Measurements from ENCODE around the gene PDP2. TPM values are rescaled to one million over a fixed set of nuclear protein-coding genes. Genes with fewer than 3 reads are reported as not detected.

Gene PDP2
- total RNA-seq, 1 donor, result 4.0 TPM

DNA sequence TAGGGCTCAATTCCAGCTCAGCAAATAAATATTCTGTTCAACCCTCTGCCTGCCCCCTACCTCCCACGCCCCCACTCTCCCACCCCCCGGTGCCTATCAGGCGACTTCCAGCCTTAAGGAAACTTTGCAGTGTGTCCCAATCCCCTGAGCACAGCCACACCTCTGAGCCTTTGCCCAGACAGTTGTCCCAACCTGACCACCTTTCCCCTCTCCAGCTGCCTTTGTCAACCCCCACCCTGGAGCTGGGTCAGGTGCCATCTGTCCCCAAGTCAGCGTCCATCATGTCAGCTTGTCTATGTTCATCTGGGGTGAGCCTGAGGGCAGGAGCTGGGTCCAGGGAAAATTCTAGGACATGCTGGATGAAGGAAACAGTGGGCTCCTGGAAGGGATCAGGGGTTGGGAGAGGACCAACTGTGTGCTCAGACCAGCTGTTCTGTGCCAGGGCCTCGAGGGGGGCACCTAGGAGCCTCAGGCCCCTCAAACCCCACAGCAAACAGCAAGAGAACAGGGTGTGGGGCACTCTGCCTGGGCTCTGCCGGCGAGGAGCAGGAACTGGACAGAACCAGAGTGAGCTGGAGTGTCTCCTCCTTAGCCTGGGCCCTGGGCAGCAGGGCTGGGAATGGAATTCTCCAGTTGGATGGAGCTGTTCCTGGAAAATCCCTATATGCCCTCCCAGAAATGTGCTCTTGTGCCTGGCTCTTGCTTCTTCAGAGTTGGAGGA lies 20.6 kb downstream of the PDP2 start:
- Histone ChIP-seq H3K4me3 (ENCODE audit: low read length) (no peak overlapping the region), H3K9me3 (ENCODE audit: low read depth, low read length) (no peaks in the 10 kb centered on the region), H3K27me3 (ENCODE audit: insufficient read depth, low read length) (no peaks in the 10 kb centered on the region), H3K4me1 (ENCODE audit: insufficient read depth, low read length) (no peaks in the 10 kb centered on the region)

- no peaks in the 10 kb centered on the region for H3K27me3 ChIP-seq (ENCODE audit: insufficient read depth, low read length)
- no peak overlapping the region for H3K4me3 ChIP-seq (ENCODE audit: low read length)
- H3K4me1 ChIP-seq (ENCODE audit: insufficient read depth, low read length), result no peaks in the 10 kb centered on the region
- H3K9me3 ChIP-seq (ENCODE audit: low read depth, low read length), result no peaks in the 10 kb centered on the region
These were observed 21.3 kb downstream of the PDP2 start for GRCh38 chr16:66901626-66902025.

- H3K4me1 ChIP-seq (ENCODE audit: insufficient read depth, low read length), result no peaks in the 10 kb centered on the region
- no peaks in the 10 kb centered on the region for H3K27me3 ChIP-seq (ENCODE audit: insufficient read depth, low read length)
- H3K4me3 ChIP-seq (ENCODE audit: low read length), result no peak overlapping the region
- no peaks in the 10 kb centered on the region for H3K9me3 ChIP-seq (ENCODE audit: low read depth, low read length)
These were observed 22.6 kb downstream of the PDP2 start for GRCh38 chr16:66902648-66903543.

GRCh38 chr16:66903544-66904427 lies 23.5 kb downstream of the PDP2 start:
- H3K9me3 ChIP-seq (ENCODE audit: low read depth, low read length), result no peaks in the 10 kb centered on the region
- H3K4me1 ChIP-seq (ENCODE audit: insufficient read depth, low read length), result no peaks in the 10 kb centered on the region
- no peak overlapping the region for H3K4me3 ChIP-seq (ENCODE audit: low read length)
- no peaks in the 10 kb centered on the region for H3K27me3 ChIP-seq (ENCODE audit: insufficient read depth, low read length)

- no peaks in the 10 kb centered on the region for H3K27me3 ChIP-seq (ENCODE audit: insufficient read depth, low read length)
- H3K4me1 ChIP-seq (ENCODE audit: insufficient read depth, low read length), result no peaks in the 10 kb centered on the region
- no peak overlapping the region for H3K4me3 ChIP-seq (ENCODE audit: low read length)
- H3K9me3 ChIP-seq (ENCODE audit: low read depth, low read length), result no peaks in the 10 kb centered on the region
These were observed 24.1 kb downstream of the PDP2 start for GRCh38 chr16:66904428-66904845.

DNA sequence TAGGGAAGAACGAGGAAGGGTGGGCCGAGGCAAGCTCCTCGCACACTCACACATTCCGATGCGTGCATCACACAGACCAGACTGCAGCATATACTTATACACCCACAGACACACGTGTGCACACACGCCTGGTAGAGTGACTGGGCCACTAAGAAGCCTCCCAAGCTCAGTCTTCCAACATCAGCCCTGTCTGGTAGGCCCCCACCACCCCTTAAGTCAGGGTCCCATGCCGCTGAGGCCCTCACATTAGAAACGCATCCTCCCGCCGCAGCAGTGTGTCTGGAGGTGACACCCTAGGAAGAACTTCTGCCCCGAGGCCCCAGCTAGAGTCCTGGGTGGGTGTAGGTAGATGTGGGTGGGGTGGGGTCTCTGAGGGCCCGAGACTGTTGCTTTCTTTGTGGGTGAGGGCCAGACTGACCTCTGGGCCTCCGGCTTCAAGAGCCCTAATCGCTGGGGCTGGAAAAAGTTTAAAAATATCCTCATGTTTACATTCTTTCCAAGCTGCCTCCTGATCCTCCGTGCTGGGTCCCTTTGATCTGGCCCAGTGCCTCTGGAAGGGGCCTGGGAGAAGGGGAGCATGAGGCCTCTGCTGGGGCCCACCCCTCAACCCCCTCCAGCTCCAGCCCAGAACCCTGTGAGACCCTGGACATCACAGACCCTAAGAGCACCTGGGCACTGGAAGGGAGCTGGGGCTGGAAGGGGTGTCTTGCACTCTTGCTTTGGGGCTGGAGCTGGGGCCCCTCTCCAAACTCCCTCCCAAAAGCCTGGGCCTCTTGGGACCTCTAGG lies 24.7 kb downstream of the PDP2 start:
- Histone ChIP-seq H3K4me1 (ENCODE audit: insufficient read depth, low read length) (no peaks in the 10 kb centered on the region), H3K4me3 (ENCODE audit: low read length) (no peak overlapping the region), H3K27me3 (ENCODE audit: insufficient read depth, low read length) (no peaks in the 10 kb centered on the region), H3K9me3 (ENCODE audit: low read depth, low read length) (no peaks in the 10 kb centered on the region)

DNA sequence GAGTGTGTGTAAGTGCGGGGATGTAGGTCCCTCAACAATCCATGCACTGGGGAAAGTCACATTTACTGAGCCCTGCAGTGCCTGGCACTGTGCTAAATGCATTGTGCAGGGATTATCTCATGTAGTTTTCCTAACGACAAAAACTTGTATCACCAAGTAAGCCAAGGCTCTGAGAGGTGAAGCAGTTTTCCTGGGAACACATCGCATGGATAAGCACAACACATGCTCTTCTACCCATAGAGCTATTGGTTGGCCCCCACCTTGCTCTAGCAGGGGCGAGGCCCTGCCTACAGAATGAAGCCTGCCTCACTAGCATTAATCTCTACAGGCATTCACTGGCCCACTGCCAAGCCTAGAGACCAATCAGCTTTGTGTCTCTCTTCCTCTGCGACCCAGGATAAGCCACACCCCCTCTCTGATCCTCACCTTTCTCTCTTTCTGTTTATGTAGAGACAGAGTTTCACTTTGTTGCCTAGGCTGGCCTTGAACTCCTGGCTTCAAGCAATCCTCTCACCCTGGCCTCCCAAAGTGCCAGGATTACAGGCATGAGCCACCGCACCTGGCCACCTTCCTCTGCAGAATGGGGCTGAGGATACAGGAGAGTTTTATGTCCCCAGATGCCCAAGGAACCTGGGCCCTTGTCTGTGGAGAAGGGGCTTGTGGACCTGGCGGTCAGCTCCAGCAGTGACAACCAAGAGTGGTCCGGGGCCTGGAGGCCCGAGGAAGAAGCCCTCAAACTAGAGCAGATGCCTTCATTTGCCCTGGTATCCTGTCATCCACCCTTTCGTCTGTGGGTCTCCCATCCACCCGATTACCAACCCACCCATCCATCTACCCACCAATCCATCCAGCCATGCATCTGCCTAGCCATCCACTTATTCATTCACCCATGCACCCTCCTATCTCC lies 25.6 kb downstream of the PDP2 start:
- Histone ChIP-seq H3K9me3 (ENCODE audit: low read depth, low read length) (no peaks in the 10 kb centered on the region), H3K27me3 (ENCODE audit: insufficient read depth, low read length) (no peaks in the 10 kb centered on the region), H3K4me1 (ENCODE audit: insufficient read depth, low read length) (no peaks in the 10 kb centered on the region), H3K4me3 (ENCODE audit: low read length) (no peak overlapping the region)

DNA sequence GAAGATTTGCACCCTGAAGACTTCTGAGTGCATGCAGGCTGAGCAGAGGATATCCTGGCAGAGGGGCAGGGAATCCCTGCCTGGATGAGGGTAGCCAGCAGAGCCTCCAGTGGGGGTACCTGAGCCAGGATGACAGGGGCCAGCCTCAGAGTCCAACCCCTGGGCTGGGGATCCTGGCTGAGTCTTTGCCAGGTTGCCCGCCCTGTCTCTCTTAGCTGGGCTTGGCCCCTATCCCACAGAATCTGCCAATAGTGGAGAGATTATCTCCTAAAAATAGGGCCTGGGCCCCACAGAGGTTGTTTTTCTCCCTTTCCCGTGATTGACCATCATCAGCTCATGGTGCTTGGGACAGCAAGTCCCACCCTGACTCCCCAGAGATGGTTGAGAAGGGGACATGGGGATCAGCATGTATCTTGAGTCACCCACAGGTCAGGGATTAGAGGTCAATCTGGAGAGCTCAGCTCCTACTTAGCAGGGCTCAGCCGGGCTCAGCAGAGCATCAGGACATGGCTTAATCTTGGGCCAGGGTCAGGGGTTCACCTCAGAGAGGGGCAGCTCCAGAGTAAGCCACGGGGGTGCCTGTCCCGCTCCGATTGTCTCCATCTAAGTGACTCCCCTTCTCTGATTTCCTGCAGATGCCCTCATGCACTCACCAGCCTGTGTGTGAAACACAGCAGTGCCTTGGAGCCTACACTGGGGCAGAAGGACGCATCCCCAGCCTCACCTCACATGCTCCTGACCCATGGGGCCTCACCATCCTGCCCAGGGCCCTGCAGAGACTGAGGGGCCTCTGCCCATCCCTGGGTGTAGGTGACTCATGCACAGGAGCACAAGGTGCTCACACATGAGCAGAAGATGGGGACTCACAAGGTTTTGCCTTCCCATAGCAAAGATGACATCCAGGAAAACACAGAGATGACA lies 26.9 kb downstream of the PDP2 start:
- H3K27me3 ChIP-seq (ENCODE audit: insufficient read depth, low read length), result no peaks in the 10 kb centered on the region
- H3K4me1 ChIP-seq (ENCODE audit: insufficient read depth, low read length), result no peaks in the 10 kb centered on the region
- no peak overlapping the region for H3K4me3 ChIP-seq (ENCODE audit: low read length)
- no peaks in the 10 kb centered on the region for H3K9me3 ChIP-seq (ENCODE audit: low read depth, low read length)

DNA sequence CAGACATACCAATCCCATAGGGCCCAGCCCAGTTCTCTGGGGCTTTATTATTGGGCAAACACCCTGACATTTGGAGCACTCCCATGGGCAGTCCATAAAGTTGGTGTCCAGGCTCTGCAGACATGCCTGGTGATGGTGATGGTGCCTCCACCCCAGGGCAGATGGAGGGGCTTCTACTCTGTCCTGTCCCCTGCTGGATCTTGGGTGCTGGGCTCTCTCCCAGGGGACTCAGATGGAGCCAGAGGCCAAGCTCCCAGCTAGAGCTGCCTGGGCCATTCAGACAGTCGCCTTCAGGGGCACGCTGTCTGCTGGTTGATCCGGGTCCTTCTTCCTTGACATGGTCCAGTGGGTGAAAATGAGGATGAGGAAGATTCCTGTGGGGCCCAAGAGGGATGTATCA lies 27.8 kb downstream of the PDP2 start:
- Histone ChIP-seq H3K27me3 (ENCODE audit: insufficient read depth, low read length) (no peaks in the 10 kb centered on the region), H3K9me3 (ENCODE audit: low read depth, low read length) (no peaks in the 10 kb centered on the region), H3K4me1 (ENCODE audit: insufficient read depth, low read length) (no peaks in the 10 kb centered on the region), H3K4me3 (ENCODE audit: low read length) (no peak overlapping the region)

DNA sequence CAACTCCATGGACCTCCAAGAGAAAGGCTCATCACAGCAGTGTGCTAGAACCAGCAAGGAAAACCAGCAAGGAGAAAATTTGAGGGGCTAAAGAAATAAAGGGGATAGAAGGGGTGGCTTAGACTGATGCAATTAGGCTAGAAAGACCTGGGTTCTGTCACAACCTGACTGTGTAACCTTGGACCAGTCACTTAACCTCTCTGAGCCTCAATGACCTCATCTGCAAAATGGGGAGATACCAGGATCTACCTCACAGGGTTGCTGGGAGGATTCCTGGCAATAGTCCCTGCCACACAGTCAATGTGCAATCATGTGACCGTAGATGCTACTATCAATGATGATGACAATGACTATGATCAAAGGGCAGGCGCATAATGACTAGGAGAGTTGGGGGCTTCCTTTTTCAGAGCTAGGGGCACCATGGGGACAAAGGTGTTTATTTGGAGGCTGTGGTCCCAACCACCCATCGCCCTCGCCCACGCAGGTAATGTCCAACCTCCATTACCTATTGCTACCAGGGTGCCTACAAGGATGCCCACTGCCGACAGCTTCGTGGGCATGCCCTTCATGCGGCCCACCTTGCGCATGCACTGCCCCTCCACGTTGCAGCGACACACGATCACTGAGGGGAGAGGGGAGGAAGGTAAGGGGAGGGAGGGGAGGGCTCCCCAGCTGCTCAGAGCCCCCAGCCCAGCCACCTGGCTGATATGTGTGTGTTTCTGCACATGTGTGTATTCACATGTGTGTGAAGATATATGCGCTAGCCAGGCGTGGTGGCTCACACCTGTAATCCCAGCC lies 28.6 kb downstream of the PDP2 start:
- Histone ChIP-seq H3K9me3 (ENCODE audit: low read depth, low read length) (no peaks in the 10 kb centered on the region), H3K27me3 (ENCODE audit: insufficient read depth, low read length) (no peaks in the 10 kb centered on the region), H3K4me3 (ENCODE audit: low read length) (no peak overlapping the region), H3K4me1 (ENCODE audit: insufficient read depth, low read length) (no peaks in the 10 kb centered on the region)

GRCh38 chr16:66910175-66910940 lies 30.0 kb downstream of the PDP2 start:
- Histone ChIP-seq H3K9me3 (ENCODE audit: low read depth, low read length) (no peaks in the 10 kb centered on the region), H3K4me1 (ENCODE audit: insufficient read depth, low read length) (no peaks in the 10 kb centered on the region), H3K4me3 (ENCODE audit: low read length) (no peak overlapping the region), H3K27me3 (ENCODE audit: insufficient read depth, low read length) (no peaks in the 10 kb centered on the region)

DNA sequence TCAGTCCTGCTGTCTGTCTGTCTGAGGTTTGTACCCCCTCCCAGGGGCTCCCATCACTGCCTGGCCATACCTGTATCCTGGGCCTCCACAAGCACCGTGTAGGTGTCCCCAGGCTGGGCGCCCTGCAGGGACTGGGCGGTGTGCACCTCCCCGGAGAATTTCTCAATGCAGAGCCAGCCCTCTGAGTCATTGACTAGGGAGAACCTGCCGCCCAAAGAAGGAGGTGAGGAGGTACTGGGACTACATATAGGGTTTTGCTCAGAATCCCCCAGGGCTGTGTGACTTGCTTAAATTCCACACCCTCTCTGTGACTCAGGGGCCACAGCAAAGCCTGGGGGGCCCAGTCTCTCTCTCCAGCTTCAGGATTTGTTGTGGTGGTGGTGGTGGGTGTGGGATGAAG lies 30.8 kb downstream of the PDP2 start:
- Histone ChIP-seq H3K4me3 (ENCODE audit: low read length) (no peak overlapping the region), H3K4me1 (ENCODE audit: insufficient read depth, low read length) (no peaks in the 10 kb centered on the region), H3K9me3 (ENCODE audit: low read depth, low read length) (no peaks in the 10 kb centered on the region), H3K27me3 (ENCODE audit: insufficient read depth, low read length) (no peaks in the 10 kb centered on the region)

Measured in mononuclear cell (primary cell).